Mesothelial cell of epicardium (in vitro differentiated cells): ENCODE data around the gene CMTM2. TPM values are rescaled to one million over a fixed set of nuclear protein-coding genes. Genes with fewer than 3 reads are reported as not detected.

Experiments used
- DNase-seq, 2 experiments: peaks; one replicate each; pipeline ENCODE4 v3.0.0; 2021; ENCODE audit warnings: low spot score in 2 of 2; ENCODE audit not compliant: unreplicated experiment in 2 of 2
- H3K27ac Mint-ChIP-seq: 2 replicates; pipeline ENCODE4 v1.8.0; 2021; ENCODE audit warnings: mixed read lengths
- H3K27me3 Mint-ChIP-seq: 2 replicates; pipeline ENCODE4 v1.8.0; 2021; ENCODE audit warnings: low read depth, mixed read lengths
- H3K36me3 Mint-ChIP-seq: 2 replicates; pipeline ENCODE4 v1.8.0; 2021; ENCODE audit warnings: mixed read lengths
- H3K4me1 Mint-ChIP-seq: 2 replicates; pipeline ENCODE4 v1.8.0; 2021; ENCODE audit warnings: mixed read lengths
- H3K4me3 Mint-ChIP-seq: 2 replicates; pipeline ENCODE4 v1.8.0; 2021; ENCODE audit warnings: mild to moderate bottlenecking, moderate library complexity, mixed read lengths
- H3K9me3 Mint-ChIP-seq: 2 replicates; pipeline ENCODE4 v1.8.0; 2021; ENCODE audit warnings: mixed read lengths
- total RNA-seq: library from RNA; stranded (reverse); gene quantifications from 3 replicates; pipeline ENCODE4 v1.2.1, GENCODE V29; 2021
- TF ChIP-seq, protein P1 (sequence below): fragments of 200-600 bp; sonication (generic); IDR thresholded peaks from one replicate; pipeline ENCODE4 v1.5.0; 2021; ENCODE audit warnings: antibody characterized with exemption; ENCODE audit not compliant: unreplicated experiment

The CMTM2 gene
- total RNA-seq, 1 donor from 2014 or later, result 0.51 TPM

DNA sequence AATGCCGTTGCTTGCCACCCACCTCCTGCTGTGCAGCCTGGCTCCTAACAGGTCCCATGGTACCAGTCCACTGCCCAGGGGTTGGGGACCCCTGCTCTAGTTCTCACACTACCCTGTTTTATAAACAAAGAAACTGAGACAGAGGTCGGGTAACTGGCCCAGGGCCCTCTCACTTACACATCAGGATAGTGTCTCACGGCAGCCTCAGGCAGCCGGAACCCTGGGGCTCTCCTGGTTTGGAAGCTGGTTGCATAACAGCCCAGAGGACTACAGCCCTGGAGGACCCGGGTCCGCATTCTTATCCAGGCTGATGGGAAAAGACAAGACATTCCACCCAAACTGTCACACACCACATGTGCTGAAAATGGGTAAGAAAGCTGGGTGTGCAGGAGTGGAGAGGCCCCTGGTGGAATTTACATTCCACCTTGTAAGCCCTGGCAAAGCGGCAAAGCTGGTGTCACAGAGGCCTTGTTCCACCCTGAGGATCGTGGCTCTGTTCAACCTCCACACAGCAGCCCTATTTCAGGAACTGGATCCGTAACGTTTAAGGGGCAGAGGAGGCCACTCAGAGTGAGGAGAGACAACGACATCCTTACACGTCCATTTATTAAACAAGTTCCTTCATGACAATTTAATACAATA, 35.0 kb downstream of the CMTM2 start:
- Mint-ChIP-seq H3K4me3 (no peak overlapping the region), H3K27ac (no peak overlapping the region), H3K27me3 (no peaks in the 10 kb centered on the region), H3K4me1 (peaks cover 24% of the 10 kb centered on the region), H3K9me3 (no peaks in the 10 kb centered on the region), H3K36me3 (peaks cover 29% of the 10 kb centered on the region)
- no peak for DNase-seq
- TF ChIP-seq, protein P1, sequence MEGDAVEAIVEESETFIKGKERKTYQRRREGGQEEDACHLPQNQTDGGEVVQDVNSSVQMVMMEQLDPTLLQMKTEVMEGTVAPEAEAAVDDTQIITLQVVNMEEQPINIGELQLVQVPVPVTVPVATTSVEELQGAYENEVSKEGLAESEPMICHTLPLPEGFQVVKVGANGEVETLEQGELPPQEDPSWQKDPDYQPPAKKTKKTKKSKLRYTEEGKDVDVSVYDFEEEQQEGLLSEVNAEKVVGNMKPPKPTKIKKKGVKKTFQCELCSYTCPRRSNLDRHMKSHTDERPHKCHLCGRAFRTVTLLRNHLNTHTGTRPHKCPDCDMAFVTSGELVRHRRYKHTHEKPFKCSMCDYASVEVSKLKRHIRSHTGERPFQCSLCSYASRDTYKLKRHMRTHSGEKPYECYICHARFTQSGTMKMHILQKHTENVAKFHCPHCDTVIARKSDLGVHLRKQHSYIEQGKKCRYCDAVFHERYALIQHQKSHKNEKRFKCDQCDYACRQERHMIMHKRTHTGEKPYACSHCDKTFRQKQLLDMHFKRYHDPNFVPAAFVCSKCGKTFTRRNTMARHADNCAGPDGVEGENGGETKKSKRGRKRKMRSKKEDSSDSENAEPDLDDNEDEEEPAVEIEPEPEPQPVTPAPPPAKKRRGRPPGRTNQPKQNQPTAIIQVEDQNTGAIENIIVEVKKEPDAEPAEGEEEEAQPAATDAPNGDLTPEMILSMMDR, result no peak

DNA sequence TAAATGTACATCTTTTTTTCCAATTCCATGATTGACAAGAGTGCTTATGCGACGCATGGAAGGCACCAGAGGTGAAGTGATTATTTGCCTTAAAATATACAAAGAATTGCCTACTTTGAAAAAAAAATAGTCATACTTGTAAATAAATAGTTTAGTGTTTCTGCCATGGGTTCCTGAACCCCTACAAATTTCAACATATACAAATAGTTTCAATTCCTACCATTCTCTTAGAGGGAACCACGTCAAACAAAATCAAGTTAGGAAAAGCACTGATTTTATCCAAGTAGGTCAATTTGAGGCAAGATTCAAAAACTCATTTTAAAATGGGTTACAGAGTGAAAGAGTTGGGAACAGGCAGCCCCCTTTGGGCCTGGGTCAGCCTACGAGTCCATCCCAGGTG, 36.9 kb downstream of the CMTM2 start:
- Mint-ChIP-seq H3K36me3 (peaks cover 19% of the 10 kb centered on the region), H3K4me3 (no peak overlapping the region), H3K27me3 (no peaks in the 10 kb centered on the region), H3K9me3 (no peaks in the 10 kb centered on the region), H3K27ac (no peak overlapping the region), H3K4me1 (peaks cover 39% of the 10 kb centered on the region)
- DNase-seq, result no peak
- TF ChIP-seq, protein P1, result no peak

DNA sequence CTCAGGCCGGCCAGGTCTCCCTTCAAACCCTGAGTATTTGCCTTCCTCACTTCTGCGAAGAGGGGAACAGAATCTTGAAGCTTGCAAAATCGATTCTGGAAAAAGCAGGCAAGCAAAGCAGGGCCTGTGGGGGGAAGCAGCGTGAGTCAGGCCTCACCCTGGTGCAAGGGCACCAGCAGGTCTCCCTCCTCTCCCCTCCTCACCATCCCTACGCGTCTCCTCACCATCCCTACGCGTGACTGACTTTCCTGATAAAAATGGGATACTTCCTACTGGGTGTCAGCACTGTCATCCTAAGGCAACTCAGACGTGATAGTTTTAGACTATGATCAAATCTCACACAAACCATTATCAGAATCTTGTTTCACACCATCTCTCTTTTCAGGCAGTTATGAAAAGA, 37.3 kb downstream of the CMTM2 start:
- H3K4me3 Mint-ChIP-seq, result no peak overlapping the region
- no peaks in the 10 kb centered on the region for H3K9me3 Mint-ChIP-seq
- H3K27ac Mint-ChIP-seq, result peak overlapping the region; percentile 18
- no peak for DNase-seq
- H3K27me3 Mint-ChIP-seq, result no peaks in the 10 kb centered on the region
- TF ChIP-seq, protein P1, result no peak
- H3K4me1 Mint-ChIP-seq, result peaks cover 39% of the 10 kb centered on the region
- peaks cover 21% of the 10 kb centered on the region for H3K36me3 Mint-ChIP-seq

DNA sequence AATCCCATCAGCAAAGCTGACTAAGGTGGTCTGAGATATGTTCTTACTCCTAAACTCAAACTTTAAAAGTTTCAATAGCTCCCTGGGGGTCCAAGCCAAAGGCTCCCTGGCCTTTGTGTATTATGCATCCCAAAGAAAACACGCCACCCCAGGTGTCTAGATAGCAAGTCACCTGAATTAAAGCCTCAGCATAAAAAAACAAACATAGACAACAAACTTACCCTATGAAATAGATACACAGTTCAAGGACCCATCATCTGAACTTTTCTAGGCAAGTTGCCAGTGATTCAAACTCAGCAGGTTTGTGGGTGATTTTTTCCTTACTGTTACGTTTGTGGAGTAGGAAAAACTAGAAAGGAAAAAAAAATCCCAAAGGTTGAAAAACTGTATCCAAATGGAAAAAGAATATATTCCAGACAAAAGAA, 37.8 kb downstream of the CMTM2 start:
- H3K4me3 Mint-ChIP-seq, result no peak overlapping the region
- H3K27me3 Mint-ChIP-seq, result no peaks in the 10 kb centered on the region
- peak overlapping the region; percentile 18 for H3K27ac Mint-ChIP-seq
- peaks cover 39% of the 10 kb centered on the region for H3K4me1 Mint-ChIP-seq
- DNase-seq, result no peak
- no peaks in the 10 kb centered on the region for H3K9me3 Mint-ChIP-seq
- H3K36me3 Mint-ChIP-seq, result peaks cover 25% of the 10 kb centered on the region
- TF ChIP-seq, protein P1, result no peak

DNA sequence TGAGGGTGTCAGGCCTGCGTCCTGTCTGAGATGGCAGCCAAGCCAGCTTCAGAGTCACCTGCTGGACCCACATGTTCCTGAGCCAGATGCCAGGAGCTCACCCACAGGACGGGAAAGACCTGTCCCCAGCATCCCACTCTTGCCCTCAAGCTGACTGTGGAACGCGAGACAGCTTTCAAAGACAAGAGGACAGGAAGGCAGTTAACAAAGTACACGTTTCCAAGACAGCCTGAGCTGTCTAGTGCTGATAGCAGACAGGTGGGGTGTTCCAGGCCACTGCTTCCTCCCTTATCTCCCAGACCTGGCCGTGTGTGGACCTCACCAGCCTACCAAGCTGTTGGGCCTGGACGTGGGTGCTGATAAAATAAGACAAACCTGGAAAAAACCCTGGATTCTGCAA, 38.5 kb downstream of the CMTM2 start:
- peak overlapping the region; percentile 79 for H3K27ac Mint-ChIP-seq
- DNase-seq, result no peak
- no peaks in the 10 kb centered on the region for H3K9me3 Mint-ChIP-seq
- H3K27me3 Mint-ChIP-seq, result no peaks in the 10 kb centered on the region
- peaks cover 39% of the 10 kb centered on the region for H3K4me1 Mint-ChIP-seq
- TF ChIP-seq, protein P1, result no peak
- no peak overlapping the region for H3K4me3 Mint-ChIP-seq
- peaks cover 29% of the 10 kb centered on the region for H3K36me3 Mint-ChIP-seq
